ENCODE measurements around the gene APEX1. TPM values are rescaled to one million over a fixed set of nuclear protein-coding genes. Genes with fewer than 3 reads are reported as not detected.

APEX1 gene
- total RNA-seq, 1 experiment from 2014 or later = 235 TPM

DNA sequence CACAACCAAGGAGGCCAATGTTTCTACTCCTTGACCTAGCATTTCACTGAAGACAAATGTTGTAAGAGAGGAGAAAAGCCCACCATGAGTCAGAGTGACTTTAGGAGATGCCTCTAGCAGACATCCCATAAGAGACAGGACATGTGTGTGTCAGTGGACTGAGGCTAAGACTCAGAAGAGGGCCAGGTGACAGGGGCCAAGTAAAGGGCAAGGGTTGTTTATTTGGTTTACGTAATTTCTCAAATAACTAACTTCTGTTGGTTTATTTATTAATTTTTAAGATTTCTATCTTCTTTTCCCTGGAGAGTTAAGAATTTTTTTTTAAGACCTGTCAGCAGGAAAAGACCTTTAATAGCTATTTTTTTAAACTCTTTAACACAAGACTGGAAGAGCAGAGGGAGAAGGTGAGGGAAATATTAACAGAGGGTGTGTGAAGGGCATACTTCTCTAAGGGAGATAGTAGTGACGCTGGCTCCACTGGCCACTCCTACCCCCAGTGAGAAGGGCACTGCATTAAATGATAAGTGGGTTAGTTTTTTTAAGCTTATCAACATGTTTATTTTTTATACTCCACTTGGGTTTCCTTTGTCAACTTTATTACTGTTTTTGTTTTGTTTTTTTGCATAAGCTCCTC, 17.6 kb downstream of the APEX1 start (continued):
- TF ChIP-seq, protein P1, sequence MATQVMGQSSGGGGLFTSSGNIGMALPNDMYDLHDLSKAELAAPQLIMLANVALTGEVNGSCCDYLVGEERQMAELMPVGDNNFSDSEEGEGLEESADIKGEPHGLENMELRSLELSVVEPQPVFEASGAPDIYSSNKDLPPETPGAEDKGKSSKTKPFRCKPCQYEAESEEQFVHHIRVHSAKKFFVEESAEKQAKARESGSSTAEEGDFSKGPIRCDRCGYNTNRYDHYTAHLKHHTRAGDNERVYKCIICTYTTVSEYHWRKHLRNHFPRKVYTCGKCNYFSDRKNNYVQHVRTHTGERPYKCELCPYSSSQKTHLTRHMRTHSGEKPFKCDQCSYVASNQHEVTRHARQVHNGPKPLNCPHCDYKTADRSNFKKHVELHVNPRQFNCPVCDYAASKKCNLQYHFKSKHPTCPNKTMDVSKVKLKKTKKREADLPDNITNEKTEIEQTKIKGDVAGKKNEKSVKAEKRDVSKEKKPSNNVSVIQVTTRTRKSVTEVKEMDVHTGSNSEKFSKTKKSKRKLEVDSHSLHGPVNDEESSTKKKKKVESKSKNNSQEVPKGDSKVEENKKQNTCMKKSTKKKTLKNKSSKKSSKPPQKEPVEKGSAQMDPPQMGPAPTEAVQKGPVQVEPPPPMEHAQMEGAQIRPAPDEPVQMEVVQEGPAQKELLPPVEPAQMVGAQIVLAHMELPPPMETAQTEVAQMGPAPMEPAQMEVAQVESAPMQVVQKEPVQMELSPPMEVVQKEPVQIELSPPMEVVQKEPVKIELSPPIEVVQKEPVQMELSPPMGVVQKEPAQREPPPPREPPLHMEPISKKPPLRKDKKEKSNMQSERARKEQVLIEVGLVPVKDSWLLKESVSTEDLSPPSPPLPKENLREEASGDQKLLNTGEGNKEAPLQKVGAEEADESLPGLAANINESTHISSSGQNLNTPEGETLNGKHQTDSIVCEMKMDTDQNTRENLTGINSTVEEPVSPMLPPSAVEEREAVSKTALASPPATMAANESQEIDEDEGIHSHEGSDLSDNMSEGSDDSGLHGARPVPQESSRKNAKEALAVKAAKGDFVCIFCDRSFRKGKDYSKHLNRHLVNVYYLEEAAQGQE (IDR thresholded peaks at IDR 0.05; ENCODE audit: low read depth) = no peak
- TF ChIP-seq EZH2phosphoT487 (IDR thresholded peaks at IDR 0.05; ENCODE audit: borderline replicate concordance) = no peak
- no peak for TF ChIP-seq JUND (IDR thresholded peaks at IDR 0.05)
- TF ChIP-seq EZH2 (IDR thresholded peaks at IDR 0.05) = no peak
- no peak for TF ChIP-seq POLR2A (IDR thresholded peaks at IDR 0.05; ENCODE audit: borderline replicate concordance, extremely low read depth, insufficient read depth, insufficient read length)

DNA sequence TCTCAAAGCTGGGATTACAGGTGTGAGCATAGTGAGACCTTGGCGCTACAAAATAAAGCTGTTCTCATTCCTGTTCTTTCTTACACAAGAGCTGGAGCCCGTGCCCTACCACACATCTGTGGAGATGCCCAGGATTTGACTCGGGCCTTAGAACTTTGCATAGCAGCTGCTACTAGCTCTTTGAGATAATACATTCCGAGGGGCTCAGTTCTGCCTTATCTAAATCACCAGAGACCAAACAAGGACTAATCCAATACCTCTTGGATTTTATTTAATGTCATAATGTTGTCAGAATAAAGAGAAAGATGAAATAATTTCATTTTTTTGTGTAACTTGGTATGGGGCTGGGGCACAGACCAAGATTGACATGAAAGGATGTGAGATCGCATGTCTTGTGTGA, 21.8 kb downstream of the APEX1 start:
- Histone ChIP-seq H3K27ac (ENCODE audit: low read depth, low read length) (no peak overlapping the region), H3K36me3 (ENCODE audit: control insufficient read depth in 1 of 2, insufficient read depth in 2 of 2, low read length in 2 of 2) (peaks cover 37 to 58% of the 10 kb centered on the region in 2 experiments), H3K4me2 (ENCODE audit: low read length) (no peak overlapping the region), H3K27me3 (ENCODE audit: insufficient read depth, low read length) (no peaks in the 10 kb centered on the region), H3K9ac (ENCODE audit: low read length) (no peak overlapping the region), H2AFZ (ENCODE audit: low read depth, low read length, poor library complexity, severe bottlenecking) (no peak overlapping the region), H3K9me3 (ENCODE audit: control insufficient read depth in 1 of 2, insufficient read depth in 1 of 2, low read depth in 1 of 2, low read length in 2 of 2) (no peaks in the 10 kb centered on the region), H4K20me1 (ENCODE audit: insufficient read depth) (no peaks in the 10 kb centered on the region), H3K79me2 (ENCODE audit: insufficient read depth, low read length) (peaks cover 30% of the 10 kb centered on the region), H3K4me1 (ENCODE audit: control insufficient read depth in 1 of 2, insufficient read depth in 2 of 2, low read length in 2 of 2) (no peaks in the 10 kb centered on the region), H3K4me3 (replicated peaks in 1 of 2; ENCODE audit: low read depth in 1 of 2, low read length in 2 of 2) (no peak overlapping the region), H3K9me2 (ENCODE audit: insufficient read depth) (no peaks in the 10 kb centered on the region)
- CTCF ChIA-PET = interaction anchor here (0.8 kb wide), 1 partner anchor 11 kb away, joined by 4 read pairs; no protein-coding TSS in a partner anchor
- intact Hi-C loops (cut with micrococcal nuclease) = no loop called here
- no peak for ATAC-seq
- RAD21 ChIA-PET (ENCODE audit: low non-redundant PET in 1 of 2, low total read pairs in 2 of 2, uncharacterized antibody in 2 of 2, unreplicated experiment in 2 of 2) = no interaction called here
- POLR2A ChIA-PET = no interaction called here
- no TSS peak for BruUV-seq (replicated peaks)
- no peak for DNase-seq (ENCODE audit: low read depth, low spot score)
- TF ChIP-seq RAD21 (IDR thresholded peaks at IDR 0.05; ENCODE audit: low read depth) = no peak
- no peak for TF ChIP-seq POLR2A (IDR thresholded peaks at IDR 0.05; ENCODE audit: borderline replicate concordance, extremely low read depth, insufficient read depth, insufficient read length)
- TF ChIP-seq CEBPB (IDR thresholded peaks at IDR 0.05; ENCODE audit: low read depth) = no peak
- no peak for TF ChIP-seq ZFX (IDR thresholded peaks at IDR 0.05)
- TF ChIP-seq SIN3A (IDR thresholded peaks at IDR 0.05; ENCODE audit: low read depth) = no peak
- TF ChIP-seq SP1 (IDR thresholded peaks at IDR 0.05; ENCODE audit: low read depth) = no peak
- TF ChIP-seq, protein P2, sequence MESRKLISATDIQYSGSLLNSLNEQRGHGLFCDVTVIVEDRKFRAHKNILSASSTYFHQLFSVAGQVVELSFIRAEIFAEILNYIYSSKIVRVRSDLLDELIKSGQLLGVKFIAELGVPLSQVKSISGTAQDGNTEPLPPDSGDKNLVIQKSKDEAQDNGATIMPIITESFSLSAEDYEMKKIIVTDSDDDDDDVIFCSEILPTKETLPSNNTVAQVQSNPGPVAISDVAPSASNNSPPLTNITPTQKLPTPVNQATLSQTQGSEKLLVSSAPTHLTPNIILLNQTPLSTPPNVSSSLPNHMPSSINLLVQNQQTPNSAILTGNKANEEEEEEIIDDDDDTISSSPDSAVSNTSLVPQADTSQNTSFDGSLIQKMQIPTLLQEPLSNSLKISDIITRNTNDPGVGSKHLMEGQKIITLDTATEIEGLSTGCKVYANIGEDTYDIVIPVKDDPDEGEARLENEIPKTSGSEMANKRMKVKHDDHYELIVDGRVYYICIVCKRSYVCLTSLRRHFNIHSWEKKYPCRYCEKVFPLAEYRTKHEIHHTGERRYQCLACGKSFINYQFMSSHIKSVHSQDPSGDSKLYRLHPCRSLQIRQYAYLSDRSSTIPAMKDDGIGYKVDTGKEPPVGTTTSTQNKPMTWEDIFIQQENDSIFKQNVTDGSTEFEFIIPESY (IDR thresholded peaks at IDR 0.05; ENCODE audit: extremely low read depth, insufficient replicate concordance, low read length) = no peak
- no peak for TF ChIP-seq ELF1 (IDR thresholded peaks at IDR 0.05; ENCODE audit: borderline replicate concordance, low read depth)
- TF ChIP-seq, protein P1 (IDR thresholded peaks at IDR 0.05; ENCODE audit: low read depth) = no peak
- no peak for TF ChIP-seq POLR2AphosphoS5 (IDR thresholded peaks at IDR 0.05; ENCODE audit: low read depth, low read length)
- no peak for TF ChIP-seq TCF7L2 (IDR thresholded peaks at IDR 0.05; ENCODE audit: borderline replicate concordance, extremely low read depth, insufficient read depth, insufficient read length)
